GM21367 (cell line): Measurements from ENCODE around the gene NUDT4.

ENCODE experiments used
- ATAC-seq: cut with Tn5 transposase; IDR thresholded peaks from one replicate; pipeline ENCODE4 v1.9.1; 2021; ENCODE audit not compliant: unreplicated experiment

The NUDT4 gene

GRCh38 chr12:93453633-93454032 is 75.9 kb downstream of the NUDT4 start:
- no peak for ATAC-seq

DNA sequence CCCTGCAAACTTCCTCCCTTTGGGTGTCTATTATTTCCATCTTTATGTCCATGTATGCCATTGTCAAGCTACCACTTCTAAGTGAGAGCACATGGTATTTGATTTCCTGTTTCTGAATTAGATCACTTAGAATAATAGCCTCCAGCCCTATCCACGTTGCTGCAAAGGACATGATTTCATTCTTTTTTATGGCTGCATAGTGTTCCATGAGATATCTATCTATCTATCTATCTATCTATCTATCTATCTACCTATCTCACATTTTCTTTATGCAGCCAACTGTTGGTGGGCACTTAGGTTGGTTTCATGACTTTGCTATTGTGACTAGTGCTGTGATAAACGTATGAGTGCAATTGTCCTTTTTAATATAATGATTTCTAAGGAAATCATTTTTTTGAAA is 78.4 kb downstream of the NUDT4 start:
- no peak for ATAC-seq
